IPS-15b (cell line): Measurements from ENCODE around the gene DAZ4.
"Not testable (repeated sequence)": the region's sequence is repeated elsewhere in the genome, so short reads cannot be mapped to it uniquely, and the experiment has no call there.

ENCODE experiments used
- H3K27me3 ChIP-seq: one replicate; pipeline ENCODE4 v1.6.1; 2013; ENCODE audit warnings: low read length; ENCODE audit not compliant: control insufficient read depth, insufficient read depth
- H3K36me3 ChIP-seq: one replicate; pipeline ENCODE4 v1.6.1; 2013; ENCODE audit warnings: low read length; ENCODE audit not compliant: control insufficient read depth, insufficient read depth
- H3K4me1 ChIP-seq: one replicate; pipeline ENCODE4 v1.6.1; 2013; ENCODE audit warnings: mild to moderate bottlenecking, low read length; ENCODE audit not compliant: control insufficient read depth, insufficient read depth
- H3K4me3 ChIP-seq: one replicate; pipeline ENCODE4 v1.5.1; 2013; ENCODE audit warnings: low read depth, low read length
- H3K9ac ChIP-seq: one replicate; pipeline ENCODE4 v1.6.1; 2013; ENCODE audit warnings: low read depth, mild to moderate bottlenecking, low read length
- H3K9me3 ChIP-seq: one replicate; pipeline ENCODE4 v1.6.1; 2013; ENCODE audit warnings: mild to moderate bottlenecking, low read length; ENCODE audit not compliant: control insufficient read depth, insufficient read depth

Gene DAZ4, protein sequence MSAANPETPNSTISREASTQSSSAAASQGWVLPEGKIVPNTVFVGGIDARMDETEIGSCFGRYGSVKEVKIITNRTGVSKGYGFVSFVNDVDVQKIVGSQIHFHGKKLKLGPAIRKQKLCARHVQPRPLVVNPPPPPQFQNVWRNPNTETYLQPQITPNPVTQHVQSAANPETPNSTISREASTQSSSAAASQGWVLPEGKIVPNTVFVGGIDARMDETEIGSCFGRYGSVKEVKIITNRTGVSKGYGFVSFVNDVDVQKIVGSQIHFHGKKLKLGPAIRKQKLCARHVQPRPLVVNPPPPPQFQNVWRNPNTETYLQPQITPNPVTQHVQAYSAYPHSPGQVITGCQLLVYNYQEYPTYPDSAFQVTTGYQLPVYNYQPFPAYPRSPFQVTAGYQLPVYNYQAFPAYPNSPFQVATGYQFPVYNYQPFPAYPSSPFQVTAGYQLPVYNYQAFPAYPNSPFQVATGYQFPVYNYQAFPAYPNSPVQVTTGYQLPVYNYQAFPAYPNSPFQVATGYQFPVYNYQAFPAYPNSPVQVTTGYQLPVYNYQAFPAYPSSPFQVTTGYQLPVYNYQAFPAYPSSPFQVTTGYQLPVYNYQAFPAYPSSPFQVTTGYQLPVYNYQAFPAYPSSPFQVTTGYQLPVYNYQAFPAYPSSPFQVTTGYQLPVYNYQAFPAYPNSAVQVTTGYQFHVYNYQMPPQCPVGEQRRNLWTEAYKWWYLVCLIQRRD

DNA sequence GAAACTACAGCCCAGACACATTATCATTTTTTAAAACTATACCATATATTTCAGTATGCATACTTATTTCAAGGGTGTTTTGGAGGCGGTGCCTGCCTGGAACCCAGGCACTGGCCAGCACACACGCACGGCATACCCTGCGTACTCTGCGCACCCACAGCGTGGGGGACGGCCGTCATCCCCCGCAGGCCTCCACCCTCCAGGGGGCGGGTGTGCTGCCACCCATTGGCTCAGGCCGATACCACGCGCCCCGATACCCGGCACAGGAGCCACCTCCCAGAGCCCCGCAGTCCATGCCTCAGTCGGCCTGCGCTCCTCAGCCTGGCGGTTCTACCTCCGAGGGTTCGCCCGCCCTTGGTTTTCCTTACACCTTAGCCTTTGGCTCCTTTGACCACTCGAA, at the start of gene DAZ4:
Gene DAZ4, plus strand, starts transcription at position 301 of the 400 bp plus-strand sequence. CDS start 208 bp downstream, outside the sequence.
- H3K4me1 ChIP-seq, H3K9ac ChIP-seq: not testable (repeated sequence)

DNA sequence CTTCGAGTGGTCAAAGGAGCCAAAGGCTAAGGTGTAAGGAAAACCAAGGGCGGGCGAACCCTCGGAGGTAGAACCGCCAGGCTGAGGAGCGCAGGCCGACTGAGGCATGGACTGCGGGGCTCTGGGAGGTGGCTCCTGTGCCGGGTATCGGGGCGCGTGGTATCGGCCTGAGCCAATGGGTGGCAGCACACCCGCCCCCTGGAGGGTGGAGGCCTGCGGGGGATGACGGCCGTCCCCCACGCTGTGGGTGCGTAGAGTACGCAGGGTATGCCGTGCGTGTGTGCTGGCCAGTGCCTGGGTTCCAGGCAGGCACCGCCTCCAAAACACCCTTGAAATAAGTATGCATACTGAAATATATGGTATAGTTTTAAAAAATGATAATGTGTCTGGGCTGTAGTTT, 20.4 kb upstream of the DAZ4 start, which contains the start of gene DAZ3:
Gene DAZ3, minus strand, starts transcription at position 101 of the 400 bp plus-strand sequence. CDS start 208 bp downstream, outside the sequence.
- not testable (repeated sequence) for H3K36me3 ChIP-seq, H3K9ac ChIP-seq, H3K4me3 ChIP-seq, H3K9me3 ChIP-seq, H3K27me3 ChIP-seq, H3K4me1 ChIP-seq

More for the DNA sequence above, at the start of gene DAZ4:
- not testable (repeated sequence) for H3K27me3 ChIP-seq, H3K9me3 ChIP-seq, H3K36me3 ChIP-seq, H3K4me3 ChIP-seq

DNA sequence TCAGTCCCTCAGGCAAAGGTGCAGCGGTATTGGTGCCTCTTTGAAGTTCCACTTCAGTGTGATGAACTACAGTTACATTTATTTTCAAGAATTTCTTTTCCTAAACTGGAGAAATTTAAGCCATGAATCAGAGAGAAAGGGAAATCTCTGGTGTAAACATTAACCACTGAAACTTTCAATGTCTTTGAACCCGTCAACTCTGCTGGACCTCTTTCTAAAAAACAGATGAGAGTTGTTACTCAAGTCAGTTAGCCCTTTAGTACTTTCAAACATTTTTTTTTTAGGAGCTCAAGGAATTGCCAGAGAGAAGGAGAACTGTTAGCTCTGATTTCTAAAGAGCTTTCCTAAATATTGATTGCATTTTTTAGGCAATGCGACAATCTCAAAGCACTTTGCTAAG, 11.9 kb upstream of the DAZ4 start:
- not testable (repeated sequence) for H3K9ac ChIP-seq, H3K4me3 ChIP-seq, H3K36me3 ChIP-seq, H3K4me1 ChIP-seq, H3K27me3 ChIP-seq, H3K9me3 ChIP-seq

DNA sequence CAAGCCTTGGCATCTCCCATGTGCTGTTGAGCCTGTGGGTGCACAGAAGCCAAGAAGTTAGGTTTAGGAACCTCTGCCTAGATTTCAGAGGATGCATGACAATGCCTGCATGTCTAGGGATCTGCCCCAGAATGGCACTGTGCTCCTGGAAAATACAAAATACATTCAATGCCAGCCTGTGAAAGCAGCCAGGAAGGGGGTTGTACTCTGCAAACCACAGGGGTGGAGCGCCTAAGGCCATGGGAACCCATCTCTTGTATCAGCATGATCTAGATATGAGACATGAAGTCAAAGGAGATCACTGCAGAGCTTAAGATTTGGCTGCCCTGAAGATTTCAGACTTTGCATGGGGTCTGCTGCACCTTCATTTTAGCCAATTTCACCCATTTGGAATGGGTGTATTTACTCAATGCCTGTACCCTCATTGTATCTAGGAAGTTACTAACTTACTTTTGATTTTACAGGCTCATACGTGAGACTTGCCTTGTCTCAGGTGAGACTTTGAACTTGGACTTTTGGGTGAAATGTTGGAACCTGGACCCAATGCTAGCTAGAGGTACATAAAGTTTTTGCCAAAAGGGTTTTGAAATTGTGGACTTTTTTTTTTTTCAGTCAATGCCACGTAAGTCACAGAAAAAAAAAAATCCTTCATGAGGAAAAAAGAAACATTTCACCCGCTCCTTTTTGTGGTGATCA, 9.4 kb upstream of the DAZ4 start:
- H3K9me3 ChIP-seq, H3K4me3 ChIP-seq, H3K9ac ChIP-seq, H3K27me3 ChIP-seq, H3K36me3 ChIP-seq, H3K4me1 ChIP-seq: not testable (repeated sequence)

DNA sequence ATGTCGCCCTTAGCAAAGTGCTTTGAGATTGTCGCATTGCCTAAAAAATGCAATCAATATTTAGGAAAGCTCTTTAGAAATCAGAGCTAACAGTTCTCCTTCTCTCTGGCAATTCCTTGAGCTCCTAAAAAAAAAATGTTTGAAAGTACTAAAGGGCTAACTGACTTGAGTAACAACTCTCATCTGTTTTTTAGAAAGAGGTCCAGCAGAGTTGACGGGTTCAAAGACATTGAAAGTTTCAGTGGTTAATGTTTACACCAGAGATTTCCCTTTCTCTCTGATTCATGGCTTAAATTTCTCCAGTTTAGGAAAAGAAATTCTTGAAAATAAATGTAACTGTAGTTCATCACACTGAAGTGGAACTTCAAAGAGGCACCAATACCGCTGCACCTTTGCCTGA, 8.7 kb upstream of the DAZ4 start:
- not testable (repeated sequence) for H3K9me3 ChIP-seq, H3K36me3 ChIP-seq, H3K9ac ChIP-seq, H3K4me3 ChIP-seq, H3K4me1 ChIP-seq, H3K27me3 ChIP-seq
